SH-SY5Y (cell line): ENCODE measurements around the gene ACVR1.

Source experiments
- GATA2 ChIP-seq: IDR thresholded peaks from 2 replicates; pipeline ENCODE4 v1.6.1; 2011; ENCODE audit warnings: mild to moderate bottlenecking, low read depth, low read length
- GATA3 ChIP-seq: IDR thresholded peaks from 2 replicates; pipeline ENCODE4 v1.6.1; 2011; ENCODE audit warnings: low read depth, mild to moderate bottlenecking, low read length, moderate library complexity

- no peak for TF ChIP-seq GATA2
- no peak for TF ChIP-seq GATA3
Measured at GRCh38 chr2:157887946-157888345, 11.8 kb upstream of the ACVR1 start.
